GM21360 (cell line): ENCODE measurements around the gene RAP1GAP2.
"Not testable (repeated sequence)": the region's sequence is repeated elsewhere in the genome, so short reads cannot be mapped to it uniquely, and the experiment has no call there.

ENCODE experiments used
- ATAC-seq: cut with Tn5 transposase; IDR thresholded peaks from one replicate; pipeline ENCODE4 v1.9.1; 2021; ENCODE audit warnings: mild to moderate bottlenecking, moderate library complexity; ENCODE audit not compliant: unreplicated experiment

The RAP1GAP2 gene

DNA sequence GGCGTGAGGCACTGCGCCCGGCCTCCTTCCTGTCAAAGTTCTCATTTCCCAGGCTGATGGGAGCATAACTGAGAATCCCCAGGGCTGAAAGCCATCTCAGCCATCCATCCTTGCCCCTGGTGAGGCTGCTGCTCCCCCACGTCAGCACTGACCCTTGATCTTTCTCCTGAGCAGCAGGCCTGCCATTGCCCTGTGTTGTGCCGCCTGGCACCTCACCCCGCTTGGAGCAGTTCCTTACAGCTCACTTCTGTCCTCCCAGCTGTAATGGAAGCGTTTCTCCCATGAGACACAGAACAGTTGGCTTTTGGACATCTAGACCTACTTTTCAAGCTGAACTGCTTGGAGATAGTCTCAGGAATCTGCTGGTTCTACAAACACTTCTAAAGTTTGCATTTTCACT is 215.7 kb downstream of the RAP1GAP2 start:
- ATAC-seq: no peak

DNA sequence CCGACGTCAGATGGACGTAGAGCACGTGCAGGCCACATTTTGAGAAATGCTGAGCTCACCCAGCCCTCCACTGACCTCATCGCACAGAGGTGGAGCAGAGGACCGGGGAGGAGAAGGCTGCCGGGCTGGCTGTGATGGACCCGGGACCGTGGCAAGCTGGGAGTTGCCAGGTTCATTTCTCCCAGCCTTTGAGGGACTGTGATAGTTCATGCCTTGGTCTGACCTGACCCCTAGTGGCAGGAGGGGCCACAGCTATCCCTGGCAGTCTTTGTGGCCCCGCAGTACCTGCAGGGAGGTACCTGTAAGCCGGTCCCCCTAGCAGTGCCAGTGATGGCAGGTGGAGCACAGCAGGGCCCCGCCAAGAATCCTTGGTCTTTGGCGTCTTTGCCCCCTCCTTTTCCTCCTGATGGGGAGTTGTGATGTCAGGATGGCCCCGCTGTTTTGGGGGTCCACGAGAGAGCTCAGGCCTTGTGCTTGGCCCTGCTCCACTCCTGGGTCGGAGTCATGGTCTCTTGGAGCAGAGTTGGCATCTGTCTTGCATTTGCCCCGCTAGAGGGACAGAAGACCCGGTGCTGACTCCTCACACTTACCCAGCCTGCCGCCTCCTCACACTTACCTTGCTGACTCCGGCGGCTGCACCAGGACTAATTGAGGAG is 216.8 kb downstream of the RAP1GAP2 start:
- ATAC-seq: no peak

DNA sequence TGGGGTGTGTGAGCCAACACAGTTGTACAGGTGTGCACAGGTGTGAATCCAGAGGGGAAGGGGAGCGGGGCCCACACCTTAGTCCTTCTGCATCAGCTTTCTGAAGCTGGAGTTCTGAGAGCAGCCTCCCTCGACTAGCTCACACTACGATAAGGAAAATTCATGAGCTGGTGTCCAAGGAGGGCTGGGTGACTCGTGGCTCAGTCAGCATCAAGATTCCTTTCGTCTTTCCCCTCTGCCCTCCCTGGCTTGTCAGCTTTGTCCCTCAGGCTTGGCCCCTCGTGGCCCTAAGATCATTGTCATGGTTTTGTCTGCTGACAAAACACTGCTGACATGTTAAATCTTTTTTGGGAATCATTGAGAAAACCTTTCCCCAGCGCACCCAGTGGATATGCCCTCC is 219.7 kb downstream of the RAP1GAP2 start:
- ATAC-seq: no peak

DNA sequence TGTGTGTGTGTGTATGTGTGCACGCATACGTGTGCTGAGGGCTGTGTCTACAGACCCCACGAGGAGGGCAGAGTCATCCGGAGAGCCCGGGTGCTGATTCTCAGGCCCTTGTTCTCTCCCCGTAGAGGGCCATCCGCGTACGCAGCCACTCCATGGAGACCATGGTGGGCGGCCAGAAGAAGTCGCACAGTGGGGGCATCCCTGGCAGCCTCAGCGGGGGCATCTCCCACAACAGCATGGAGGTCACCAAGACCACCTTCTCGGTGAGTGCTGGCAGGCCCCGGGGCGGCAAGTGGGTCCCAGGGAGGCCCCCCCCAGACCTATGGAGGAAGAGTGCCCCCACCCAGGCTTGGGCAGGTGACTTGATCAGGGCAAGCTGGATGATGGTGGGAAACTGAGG is 221.7 kb downstream of the RAP1GAP2 start:
- ATAC-seq: no peak

DNA sequence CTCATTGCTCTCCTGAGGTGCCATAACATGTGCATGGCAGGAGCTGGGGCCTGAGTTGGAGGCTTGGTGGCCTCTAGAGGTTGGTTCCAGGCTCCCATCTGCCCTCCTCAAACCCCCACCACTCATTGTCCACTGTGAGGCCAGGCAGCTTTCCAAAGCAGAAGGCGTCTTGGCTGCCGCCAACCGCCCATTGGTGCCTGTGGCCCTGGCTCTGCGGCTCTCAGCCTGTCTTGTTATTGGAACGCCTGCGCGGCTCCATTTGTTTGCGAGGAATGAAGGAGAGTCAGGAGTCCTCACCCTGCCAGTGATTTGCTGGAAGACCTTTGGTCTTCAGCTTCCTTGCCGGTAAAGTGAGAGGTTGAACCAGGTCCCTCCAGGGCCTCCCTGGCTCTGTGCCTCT is 223.5 kb downstream of the RAP1GAP2 start:
- ATAC-seq: no peak

DNA sequence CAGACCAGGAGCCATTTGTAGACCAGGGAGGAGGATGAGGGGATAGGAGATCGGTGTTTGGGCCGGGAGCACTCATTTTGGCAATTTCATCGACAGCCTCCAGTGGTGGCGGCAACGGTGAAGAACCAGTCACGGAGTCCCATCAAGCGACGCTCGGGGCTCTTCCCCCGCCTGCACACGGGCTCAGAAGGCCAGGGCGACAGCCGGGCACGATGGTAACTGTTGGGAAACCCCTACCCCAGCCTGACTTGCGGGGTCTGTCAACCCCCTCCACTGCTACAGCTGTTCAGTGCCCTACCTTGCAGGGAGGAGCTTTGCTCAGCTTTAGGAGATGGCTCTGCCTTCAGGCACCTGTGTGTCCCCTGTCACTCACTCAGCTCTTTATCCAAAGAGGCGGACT is 224.1 kb downstream of the RAP1GAP2 start:
- ATAC-seq: no peak

DNA sequence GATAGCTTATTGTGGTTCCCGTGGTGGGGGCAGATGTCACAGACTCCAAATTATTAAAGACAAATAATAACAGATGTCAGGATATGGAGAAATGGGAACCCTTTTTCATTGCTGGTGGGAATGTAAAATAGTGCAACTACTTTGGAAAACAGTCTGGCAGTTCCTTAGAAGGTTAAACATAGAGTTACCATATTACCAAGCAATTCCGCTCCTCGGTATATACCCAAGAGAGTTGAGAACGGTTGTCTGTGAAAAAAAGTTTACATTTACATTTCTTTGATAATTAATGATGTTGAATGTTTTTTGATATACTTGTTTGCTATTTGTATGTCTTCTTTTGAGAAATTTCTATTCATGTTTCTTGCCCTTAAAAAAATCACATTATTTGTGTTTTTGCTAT is 226.0 kb downstream of the RAP1GAP2 start:
- ATAC-seq: no peak

DNA sequence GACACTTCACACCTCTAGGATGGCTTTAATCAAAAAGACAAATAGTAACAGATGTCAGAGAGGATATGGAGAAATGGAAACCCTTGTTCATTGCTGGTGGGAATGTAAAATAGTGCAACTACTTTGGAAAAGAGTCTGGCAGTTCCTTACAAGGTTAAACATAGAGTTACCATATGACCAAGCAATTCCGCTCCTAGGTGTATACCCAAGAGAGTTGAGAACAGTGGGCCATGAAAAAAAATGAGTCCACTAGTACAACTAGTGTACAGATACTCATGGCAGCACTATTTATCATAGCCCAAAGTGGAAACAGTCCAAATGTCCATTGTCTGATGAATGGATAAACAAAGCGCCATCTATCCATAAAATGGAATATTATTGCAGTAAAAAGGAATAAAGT is 228.1 kb downstream of the RAP1GAP2 start:
- ATAC-seq: no peak

DNA sequence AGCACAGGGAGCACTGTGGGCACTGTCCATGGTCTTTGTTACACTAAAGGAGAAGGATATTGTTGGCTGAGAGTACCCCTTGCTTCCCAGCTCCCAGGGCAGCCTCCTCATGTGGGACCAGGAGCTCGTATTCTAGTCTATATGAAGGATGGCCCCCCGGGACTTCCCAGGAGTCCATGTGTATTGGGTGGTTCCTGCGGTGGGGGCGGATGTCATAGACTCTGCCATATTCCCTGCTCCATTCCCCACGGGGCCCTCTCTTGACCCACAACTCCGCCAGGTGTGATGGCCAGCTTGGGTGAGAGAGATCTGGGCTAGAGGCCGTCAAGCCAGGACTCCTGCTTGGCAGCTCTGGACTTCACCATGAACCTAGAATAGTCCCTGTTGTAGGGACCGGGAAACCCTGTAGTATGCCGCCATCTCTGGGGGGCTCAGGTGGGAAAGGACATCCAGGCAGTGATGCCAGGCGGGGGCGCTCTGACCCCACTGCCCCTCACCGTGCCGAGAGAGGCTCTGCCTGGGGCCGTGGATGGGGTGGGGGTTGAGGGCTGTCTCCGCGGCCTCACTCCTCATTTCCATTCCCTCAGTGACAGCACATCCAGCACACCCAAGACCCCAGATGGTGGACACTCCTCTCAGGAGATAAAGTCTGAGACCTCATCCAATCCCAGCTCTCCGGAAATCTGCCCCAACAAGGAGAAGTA is 229.3 kb downstream of the RAP1GAP2 start:
- ATAC-seq: no peak

DNA sequence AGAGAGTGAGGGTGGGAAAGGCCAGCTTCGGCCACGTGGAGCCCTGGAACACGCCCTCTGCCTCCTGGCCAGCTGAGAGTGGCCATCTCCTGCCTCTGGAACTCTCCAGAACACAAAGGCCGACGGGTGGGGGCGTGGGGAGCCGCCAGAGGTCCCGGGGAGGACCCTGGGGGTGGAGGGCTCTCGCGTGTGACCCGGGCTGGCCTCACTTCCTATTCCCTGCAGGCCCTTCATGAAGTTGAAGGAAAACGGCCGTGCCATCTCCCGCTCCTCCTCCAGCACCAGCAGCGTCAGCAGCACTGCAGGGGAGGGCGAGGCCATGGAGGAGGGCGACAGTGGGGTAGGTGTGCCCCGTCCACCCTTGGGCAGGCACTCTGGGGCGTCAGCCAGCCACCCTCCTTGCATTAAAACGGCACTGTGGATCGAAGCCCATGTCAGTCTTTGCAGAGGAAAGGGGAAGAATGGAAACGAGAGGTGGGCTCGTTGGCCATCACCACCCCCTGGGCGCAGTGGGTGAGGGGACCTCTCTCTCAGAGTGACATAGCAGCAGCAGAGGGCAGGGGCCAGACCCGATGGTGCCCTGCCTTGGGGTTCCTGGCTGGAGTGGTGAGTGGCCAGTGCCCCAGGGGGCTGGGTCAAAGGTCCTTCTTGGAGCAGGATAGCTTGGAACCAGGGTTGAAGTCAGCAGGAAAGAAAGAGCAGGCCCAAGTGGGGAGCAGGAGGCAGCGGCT is 230.1 kb downstream of the RAP1GAP2 start:
- ATAC-seq: no peak

DNA sequence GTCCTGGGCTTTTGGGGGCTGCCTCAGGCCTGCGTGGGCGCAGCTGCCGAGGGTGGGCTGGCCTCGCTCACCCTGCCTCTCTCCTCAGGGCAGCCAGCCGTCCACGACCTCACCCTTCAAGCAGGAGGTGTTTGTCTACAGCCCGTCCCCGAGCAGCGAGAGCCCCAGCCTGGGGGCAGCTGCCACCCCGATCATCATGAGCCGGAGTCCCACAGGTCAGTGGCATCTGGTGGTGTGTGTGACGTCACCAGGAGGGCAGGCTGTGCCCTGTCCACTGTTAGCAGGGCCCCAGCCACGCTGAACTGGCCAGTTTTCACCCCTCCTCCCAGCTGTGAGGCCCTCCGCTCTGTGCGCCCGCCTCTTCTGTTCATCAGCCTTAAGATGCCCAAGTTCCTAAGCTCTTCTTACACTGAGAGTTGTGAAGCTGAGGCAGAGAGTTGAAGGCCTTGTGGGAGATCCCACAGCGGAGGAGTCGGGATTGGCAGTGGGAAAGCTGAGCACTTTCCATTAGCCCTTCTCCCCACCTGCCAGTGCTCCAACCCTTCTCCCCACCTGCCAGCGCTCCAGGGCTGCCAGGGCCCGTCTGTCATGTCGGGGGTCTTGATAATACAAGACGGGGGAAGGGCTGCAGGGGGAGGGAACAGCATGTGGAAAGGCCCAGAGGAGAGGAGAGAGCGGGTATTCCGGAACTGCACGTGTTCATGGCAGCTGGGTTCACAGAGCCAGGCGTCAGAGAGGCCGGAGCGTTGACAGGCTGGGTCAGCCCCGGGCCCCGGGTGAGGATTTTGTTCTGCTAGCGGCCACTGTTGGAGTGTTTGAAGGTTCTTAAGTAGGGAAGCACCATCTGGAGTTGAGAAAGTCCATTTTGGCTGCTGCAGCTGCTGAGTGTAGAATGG is 230.9 kb downstream of the RAP1GAP2 start:
- ATAC-seq: no peak

DNA sequence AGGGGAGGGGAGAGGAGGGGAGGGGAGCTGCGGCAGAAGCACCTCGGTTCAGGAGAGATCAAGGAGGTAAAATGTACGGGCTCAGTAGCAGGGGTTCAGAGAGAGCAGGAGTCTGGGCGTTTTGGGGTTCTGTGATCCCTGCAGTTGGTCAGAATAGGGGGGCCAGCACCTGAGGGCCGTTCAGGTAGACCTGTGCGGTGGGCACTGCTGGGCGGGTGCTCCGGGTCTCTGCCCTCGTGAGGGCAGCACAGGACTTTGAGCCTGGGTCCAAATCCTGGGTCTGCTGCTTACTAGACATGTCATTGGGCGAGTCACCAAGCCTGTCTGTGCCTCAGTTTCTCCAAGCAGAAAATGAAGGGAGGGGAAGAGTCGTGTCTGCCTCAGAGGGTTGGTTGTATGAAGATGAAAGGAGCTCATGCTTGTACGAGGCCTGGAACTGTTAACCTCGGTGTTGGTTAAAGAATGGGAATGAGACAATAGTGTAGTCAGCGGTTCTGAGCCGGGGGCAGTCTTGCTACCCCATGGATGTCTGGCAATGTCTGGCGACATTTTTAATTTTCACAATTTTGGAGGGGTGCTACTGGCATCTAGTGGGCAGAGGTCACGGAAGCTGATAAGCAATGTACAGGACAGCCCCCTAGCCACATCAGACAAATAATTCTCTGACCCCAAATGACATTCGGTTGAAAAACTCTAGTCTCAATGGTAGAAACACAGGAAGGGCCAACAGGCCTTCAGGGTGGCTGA is 231.7 kb downstream of the RAP1GAP2 start:
- no peak for ATAC-seq

DNA sequence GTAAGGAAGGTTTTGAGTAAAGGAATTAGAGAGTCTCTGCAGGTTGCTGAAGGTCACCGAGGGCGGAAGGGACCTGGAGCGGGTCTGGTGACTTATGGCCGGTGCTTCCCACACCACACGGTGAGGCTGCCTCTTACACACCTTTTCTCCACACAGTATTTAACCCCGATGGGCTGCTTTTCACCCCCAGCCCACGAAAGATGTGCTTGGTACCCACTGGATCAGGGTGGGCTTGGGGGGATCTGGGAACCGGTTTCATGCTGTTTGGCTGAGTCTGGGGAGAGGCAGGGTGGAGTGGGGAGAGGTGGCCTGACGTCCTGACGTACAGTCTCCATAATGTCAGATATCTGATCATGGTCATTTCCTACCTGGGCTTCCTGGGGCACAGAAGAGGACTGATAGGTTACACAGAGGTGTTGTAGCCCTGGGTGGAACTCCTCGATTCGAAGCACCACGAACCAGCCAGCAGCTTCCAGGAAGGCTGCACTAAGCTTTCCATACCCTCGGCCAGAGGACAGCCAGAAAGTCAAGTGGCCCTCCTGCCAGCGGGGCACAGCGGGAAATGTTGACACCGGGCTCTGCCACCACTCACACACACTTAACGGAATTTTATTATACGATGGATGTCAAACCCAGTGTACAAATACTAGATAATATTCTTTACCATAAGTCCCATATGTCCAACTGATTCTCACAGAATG is 233.1 kb downstream of the RAP1GAP2 start:
- ATAC-seq: no peak

DNA sequence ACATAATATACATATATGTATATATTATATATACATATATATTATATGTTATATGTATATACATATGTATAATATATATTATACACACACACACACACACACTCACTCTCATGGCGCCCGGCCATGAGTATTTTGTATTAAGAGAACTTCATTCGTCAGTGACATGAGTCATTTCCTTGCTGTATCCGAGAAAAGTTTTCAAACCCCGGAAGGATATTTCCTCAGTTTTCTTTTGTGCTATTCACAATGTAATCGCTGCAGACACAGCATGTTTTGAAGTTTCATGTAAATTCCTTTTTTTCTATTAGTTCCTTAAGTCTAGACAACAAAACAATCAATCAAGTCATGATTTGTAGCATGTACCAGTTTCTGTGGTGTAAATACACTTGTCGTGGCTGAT is 233.9 kb downstream of the RAP1GAP2 start:
- no peak for ATAC-seq

DNA sequence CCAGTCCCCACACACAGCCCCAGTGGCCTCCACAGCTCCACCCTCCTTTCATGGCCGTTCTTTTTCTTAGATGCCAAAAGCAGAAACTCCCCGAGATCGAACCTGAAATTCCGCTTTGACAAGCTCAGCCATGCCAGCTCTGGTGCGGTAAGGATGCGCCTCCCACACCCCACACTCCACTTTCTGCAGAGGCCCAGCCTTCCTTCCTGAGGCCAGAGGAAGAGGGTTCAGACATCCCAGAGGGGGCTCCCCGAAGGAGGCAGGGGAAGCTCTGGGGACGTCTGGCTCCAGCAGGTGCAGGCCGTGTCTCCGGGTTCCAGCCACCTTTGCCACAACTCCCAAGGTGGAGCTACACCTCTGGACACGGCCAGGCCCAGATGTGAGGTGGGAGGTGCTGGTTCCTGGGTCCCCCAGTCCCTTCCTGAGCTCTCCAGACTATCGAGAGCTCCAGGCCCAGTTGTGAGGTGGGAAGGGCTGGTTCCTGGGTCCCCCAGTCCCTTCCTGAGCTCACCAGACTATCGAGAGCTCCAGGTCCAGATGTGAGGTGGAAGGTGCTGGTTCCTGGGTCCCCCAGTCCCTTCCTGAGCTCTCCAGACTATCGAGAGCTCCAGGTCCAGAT is 234.7 kb downstream of the RAP1GAP2 start:
- not testable (repeated sequence) for ATAC-seq

DNA sequence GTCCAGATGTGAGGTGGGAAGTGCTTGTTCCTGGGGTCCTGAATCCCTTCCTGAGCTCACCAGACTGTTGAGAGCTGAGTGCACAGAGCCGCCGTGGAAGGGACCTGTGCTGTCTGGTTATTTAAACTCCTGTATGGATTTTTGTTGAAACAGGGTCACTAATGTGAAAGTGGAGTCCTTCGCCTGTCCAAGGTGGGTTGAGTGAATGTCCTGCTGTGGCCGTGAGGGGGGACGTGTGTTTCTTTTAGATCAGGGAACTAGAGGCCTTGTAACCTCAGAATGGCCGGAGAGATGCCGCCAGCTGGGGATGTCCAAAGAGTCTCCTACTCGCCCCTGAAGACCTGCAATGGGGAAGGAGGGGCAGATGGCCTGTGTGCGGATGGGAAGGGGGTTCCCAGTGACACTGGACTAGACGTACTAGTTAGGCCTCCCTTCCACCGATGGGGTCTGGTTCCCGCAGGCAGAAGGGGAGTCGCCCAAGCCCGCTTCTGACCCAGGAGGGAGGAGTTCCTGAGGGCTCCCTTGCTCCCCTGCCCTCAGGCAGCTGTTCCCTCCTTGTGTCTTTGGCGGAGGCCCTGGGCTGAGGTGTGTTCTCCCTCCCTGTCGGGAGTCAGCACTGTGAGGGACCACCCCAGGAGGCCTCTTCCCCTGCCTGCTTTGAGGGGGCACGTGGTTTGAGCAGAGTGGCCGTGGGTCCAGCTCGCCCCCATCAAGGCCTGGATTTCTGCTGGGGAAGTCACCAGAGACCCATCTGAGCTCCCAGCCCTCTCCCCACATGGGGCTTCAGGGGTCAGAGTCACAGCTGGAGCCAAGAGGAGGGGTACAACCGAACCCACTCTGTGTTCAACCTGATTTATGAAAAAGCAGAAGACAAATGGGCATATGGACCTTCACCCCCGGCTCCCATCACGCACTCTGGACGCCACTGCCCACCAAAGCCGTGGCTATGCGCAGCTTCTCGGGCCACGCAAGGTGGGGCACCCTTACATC is 236.3 kb downstream of the RAP1GAP2 start:
- no peak for ATAC-seq

DNA sequence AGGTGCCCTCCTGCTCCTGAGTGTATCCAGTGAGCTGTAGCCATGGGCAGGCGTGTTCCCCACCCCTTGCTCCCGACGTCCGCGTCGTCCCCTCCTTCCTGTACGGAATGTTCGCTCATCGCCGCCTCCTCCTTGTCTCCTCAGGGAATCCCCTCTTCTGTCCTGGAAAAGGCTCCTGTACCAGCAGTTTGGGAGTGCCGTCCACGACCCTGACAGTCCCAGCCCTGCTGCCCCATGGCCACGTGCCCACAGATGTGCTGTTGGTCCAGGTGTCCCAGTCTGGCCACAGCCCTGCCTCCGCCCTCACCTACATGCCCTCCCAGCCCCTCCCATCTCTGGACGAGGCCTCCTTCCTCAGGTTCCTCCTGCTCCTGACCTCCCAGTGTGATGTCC is 237.0 kb downstream of the RAP1GAP2 start:
- no peak for ATAC-seq
